HG03025 (cell line): ENCODE results near the gene SDR42E1.
"Not testable (repeated sequence)": the region's sequence is repeated elsewhere in the genome, so short reads cannot be mapped to it uniquely, and the experiment has no call there.

Experiments
- ATAC-seq: cut with Tn5 transposase; IDR thresholded peaks from one replicate; pipeline ENCODE4 v1.9.1; 2021; ENCODE audit warnings: mild to moderate bottlenecking, moderate library complexity; ENCODE audit not compliant: unreplicated experiment, low FRiP score

The SDR42E1 gene

DNA sequence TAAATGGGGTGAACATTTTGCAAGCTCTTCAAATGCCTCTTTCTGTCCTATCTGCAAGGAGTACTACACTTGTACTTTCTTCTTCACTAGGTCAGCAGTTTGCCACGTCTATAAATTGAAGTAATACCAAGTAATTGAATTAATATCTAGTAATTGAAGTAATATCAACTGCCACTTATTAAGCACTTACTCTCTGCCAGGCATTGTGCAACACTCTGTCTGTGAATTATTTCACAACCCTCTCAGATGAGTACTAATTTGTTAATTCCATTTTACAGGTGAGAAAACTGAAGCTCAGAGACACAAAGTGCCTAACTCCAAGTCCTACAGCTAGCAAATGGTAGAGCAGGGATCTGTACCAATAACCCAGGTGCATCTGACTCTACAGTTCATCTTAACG, 4.1 kb downstream of the SDR42E1 start:
- ATAC-seq, result no peak

DNA sequence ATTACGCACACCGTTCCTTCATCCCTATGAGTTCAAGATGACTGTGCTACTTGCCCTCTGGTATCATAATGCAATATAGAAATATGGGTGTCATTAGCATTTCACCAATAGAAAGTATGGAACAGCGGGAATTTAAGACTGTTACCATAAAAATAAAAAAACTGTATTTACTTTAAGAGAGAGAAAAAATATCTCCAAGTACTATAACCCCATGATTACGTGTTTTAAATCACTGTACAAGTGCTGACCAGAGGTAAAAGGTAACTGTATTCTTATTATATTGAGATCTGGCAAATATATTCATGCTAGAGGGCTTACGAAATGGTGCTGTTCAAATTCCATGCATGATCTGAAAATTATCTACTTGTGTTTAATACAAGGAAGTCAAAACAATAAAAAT, 5.2 kb downstream of the SDR42E1 start:
- ATAC-seq, result no peak

DNA sequence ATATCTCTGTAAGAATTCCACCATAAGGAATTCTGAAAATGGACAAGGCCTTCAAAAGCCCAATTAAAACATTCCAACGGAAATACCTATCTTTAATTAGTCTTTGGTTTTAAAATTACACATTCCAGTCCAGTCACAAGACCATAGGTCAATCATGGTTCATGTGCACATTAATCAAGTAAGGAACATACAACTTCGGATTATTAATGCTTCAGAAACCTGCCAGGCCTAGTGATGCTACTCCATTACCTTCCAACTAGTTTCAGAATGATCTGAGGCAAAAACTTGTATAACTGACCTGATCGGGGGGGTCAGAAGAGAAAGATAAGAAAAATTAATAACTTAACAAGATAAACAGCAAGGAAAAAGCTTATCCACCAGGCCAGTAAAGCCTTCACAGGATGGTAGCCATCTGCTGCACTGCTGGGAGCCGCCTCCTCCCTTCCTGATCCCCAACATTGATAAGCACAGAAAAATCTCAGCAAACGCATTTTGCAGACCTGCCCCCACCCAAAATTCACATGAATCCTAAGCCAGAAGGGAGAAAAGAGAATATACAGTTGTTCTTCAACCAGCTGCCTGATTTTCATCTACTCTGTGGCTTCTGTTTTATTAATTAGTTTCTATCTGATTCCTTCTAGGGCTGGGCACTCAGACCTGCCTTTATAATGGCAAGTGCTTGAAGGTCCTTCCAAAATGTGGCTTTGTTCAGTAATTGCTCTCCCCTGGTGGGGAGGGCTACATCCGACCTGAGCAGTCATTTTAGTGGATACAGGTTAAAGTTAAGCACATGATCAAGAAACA, 6.0 kb downstream of the SDR42E1 start:
- ATAC-seq, result no peak

DNA sequence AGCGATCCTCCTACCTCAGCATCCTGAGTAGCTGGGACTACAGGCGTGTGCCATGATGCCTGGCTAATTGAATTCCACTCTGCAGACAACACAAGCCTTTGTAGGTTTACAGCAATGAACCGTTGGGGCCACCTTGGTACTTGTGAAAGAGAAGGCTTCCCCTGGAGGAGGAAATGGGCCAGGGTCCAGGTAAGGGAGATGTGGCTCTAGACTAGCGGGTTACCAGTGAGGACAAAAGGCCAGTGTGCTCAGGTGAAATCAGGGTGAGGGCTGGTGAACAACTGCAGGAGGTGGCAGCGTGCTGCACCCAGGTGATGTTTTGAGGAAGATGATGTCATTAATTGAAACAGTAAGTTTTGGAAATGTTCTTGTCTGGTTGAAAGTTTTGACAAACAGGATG, 6.7 kb downstream of the SDR42E1 start:
- ATAC-seq, result no peak

DNA sequence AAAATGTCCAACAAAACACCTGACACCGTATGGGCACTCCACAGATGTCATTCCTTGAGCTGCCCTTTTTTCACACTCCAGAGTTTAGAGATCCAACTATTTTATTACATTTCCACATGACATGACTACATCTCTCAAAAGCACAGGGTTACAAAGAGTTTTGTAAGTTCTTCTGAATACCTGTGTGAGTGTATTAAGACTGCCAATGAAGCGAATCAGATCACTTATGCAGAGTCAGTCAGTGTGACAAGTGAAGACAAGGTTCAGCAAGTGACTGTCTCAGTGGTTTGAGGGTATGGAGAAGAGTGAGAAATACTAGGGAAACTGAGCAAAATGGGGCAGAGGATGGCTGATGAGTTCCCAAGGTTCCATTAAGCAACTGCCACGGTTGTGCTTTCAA, 8.4 kb downstream of the SDR42E1 start:
- no peak for ATAC-seq

DNA sequence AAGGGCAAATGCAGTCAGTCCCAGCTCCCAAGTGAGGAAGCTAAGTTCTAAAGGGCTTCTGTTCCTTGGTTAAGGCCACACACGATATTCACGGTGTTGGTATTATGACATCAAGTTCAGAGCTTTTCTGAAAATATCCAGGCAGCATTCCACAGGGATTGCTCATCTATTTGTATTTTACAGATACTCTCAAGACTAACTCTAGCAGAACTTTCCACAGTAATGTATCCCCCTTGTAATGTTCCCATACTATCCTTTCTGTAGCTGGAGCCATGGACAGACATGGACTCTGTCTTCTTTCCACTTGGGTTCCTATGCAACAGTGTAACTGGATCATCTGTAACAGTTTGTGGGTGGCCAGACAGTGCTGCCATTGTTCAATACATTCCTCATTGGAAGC, 13.5 kb downstream of the SDR42E1 start:
- ATAC-seq, result no peak

DNA sequence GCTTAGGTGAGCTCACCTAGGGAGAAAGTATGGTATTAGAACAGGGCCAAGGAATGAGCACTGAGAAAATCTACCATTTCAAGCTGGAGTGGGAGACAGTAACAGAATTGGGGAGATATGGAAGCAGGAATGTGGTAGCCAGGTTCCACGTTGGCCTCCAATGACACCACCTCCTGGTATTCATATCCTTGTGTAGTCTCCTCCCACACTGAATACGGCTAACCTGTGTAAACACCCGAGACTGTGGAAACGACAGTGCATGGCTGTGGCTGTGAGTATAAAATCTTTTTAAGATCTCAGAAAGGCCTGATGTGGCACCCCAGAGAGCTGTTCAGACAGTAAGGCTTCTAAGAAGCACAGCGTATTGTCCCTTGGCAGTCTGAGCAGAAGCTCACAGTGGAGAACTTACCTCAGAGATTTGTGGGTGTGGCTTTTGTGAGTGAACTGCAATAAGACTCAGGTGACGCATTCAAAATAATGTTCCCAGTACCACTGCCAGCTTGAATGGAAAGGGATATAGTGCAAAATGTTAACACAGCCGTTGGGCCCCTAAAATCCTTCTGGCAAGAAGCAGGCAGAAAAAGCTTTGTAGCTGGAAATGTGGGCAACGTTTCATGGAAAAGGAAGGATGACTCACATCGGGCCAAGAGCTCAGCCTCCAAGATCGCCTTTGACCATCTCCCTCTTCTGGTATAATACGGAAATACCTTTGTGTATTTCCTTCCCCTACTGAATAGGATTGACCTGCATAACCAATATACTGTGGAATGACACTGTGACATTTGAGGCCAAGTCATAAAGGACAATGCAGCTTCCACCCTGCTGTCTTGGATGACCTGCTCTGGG, 14.4 kb downstream of the SDR42E1 start:
- ATAC-seq, result no peak

DNA sequence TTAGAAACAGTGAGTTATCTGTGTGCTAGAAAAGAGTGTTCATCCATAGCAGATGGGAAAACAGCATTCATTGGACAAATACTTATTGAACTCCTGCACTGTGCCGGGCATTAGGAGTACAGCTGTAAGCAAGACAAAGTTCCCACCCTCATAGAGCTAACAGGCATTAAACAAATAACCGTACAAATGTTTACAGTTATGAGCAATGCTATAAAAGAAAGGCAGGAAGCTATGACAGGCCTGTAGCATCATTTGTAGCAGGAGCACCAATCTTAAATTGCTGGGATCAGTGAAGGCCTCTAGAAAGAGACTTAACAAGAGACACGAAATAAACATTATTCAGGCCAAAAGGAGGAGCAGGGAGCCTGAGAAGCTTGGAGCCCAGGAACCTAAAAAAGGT, 15.6 kb downstream of the SDR42E1 start:
- no peak for ATAC-seq

DNA sequence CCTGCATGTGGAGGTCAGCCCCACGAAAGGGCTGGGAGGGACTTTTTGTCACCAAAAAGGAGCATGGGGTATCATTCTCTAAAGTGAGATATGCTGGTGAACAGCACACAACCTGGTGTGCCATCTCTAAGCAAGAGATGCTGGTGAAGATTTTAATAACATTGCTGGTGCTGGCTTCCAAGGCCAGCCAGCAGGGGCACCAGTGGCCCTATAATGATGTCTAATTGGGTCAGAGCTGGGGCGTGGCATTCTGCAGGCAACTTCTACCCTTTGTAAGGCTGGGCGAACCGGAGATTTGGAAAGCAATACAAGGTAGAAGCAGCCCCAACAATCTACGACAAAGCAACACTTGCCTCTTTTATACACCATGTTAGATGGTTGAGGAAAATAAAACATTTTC, 16.8 kb downstream of the SDR42E1 start:
- no peak for ATAC-seq

DNA sequence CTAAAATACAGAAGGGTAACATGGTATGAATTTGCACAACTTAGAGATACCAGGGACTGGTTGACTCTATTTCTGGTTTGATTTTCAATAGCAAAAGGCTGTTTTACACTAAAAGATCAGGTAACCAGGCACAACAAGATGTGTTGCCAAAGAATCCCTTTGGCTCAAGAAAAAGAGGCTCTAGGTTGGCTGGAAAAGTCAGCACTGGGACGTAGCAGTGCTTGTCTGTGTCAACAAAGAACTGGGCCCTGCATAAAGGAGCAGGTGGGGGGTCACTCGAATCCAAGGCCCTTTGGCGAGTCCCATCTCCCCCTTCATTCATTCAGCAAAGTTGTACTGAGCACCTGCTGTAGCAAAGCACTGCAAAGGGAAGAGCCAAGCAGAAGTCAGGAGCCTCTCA, 18.4 kb downstream of the SDR42E1 start:
- ATAC-seq, result no peak

DNA sequence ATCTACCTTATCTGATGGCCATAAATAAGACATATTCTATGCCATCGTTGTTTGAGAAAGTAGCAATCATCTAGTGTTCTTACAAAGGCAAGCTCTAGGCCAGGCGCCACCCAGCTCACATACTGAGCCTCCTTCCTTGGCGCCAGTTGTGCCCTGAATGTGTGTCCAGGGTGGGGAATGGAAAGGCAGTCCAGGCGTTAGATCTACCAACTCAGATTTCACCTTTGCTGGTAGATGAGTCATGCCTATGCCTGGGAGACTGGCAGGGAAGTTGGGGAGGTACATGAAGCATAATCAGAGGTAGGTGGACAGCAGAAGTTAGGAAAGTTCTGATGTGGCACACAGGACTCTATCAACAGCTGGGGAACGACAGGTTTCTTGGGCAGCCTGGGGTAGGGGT, 23.6 kb downstream of the SDR42E1 start:
- no peak for ATAC-seq

DNA sequence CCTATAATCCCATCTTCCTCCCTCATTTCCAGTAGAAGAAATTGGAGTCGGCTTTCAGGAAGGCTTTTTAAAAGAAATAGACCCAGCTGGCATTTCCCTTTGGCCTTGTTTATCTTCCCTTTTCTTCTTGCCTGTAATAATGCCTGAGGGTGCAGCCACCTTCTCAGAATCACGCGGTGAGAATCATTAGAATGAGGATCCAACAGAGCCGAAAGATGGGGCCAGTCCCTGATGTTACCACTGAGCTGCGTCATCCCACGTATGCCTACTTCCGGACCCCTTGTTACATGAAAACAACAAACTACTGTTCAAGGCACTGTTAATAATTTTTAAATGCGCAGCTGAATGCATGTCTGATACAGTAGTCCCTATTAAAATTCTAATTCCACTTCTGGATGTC, 24.1 kb downstream of the SDR42E1 start:
- ATAC-seq, result no peak

DNA sequence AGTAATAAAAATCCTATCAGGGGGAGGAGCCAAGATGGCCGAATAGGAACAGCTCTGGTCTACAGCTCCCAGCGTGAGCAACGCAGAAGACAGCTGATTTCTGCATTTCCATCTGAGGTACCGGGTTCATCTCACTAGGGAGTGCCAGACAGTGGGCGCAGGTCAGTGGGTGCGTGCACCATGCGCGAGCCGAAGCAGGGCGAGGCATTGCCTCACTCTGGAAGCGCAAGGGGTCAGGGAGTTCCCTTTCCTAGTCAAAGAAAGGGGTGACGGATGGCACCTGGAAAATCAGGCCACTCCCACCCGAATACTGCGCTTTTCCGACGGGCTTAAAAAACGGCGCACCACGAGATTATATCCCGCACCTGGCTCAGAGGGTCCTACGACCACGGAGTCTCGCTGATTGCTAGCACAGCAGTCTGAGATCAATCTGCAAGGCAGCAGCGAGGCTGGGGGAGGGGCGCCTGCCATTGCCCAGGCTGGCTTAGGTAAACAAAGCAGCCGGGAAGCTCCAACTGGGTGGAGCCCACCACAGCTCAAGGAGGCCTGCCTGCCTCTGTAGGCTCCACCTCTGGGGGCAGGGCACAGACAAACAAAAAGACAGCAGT, 33.8 kb downstream of the SDR42E1 start:
- ATAC-seq, result not testable (repeated sequence)

DNA sequence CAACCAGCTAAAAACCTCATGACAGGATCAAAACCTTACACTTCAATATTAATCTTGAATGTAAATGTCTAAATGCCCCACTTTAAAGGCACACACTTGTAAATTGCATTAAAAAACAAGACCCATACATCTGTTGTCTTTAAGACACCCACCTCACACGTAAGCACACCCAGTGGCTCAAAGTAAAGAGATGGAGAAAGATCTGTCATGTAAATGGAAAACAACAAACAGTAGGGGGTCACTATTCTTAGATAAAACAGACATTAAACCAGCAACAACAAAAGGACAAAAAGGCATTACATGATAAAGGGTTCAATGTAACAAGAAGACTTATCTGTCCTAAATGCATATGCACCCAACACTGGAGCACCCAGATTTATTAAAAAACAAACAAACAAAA, 35.6 kb downstream of the SDR42E1 start:
- no peak for ATAC-seq

DNA sequence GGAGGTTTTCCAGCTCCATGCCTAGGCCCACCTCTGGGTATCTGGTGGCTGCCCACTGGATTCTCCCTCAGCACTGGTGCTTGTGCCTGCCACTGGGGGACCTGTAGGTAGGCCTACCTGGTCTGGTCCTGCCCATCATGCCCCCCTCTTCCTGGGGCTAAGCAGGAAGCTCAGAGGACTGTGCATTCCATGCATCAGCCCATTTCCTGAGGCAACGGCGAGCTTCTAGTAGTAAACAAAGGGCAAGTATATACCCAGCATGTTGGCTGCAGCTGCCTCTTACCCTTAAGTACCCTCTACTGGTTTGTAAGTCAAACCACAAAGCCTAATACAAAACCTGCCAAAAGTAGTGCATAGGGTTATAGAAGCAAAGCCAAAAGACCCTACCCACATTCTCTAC, 37.5 kb downstream of the SDR42E1 start:
- no peak for ATAC-seq

DNA sequence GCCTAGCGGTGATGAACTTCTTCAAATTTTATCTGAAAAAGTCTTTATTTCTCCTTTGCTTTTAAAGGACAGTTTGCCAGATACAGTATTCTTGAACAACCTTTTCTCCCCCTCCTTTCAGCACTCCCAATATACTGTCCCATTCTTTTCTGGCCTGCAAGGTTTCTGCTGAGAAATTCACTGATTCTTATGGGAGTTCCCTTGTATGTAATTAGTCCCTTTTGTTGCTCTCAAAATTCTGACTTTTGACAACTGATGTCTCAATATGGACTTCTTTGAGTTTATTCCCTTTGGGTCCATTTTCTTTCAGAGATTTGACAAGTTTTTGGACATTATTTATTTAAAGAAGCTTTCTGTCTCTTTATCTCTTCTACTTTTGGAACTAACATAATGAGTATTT, 39.4 kb downstream of the SDR42E1 start:
- no peak for ATAC-seq

DNA sequence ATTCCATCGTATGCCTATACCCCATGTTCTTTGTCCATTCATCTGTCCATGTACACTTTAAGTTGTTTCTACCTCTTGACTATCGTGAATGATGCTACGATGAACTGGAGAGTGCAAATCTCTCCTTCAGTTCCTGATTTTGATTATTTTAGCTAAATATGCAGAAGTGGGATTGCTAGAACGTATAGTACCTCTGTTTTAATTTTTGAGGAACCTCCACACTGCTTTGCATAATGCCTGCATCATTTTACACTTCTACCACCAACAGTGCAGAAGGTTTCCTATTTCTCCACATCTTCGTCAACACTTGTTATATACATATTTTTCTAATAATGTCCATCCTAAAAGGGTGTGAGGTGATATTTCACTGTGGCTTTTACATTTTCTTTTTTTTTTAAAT, 43.9 kb downstream of the SDR42E1 start:
- no peak for ATAC-seq

DNA sequence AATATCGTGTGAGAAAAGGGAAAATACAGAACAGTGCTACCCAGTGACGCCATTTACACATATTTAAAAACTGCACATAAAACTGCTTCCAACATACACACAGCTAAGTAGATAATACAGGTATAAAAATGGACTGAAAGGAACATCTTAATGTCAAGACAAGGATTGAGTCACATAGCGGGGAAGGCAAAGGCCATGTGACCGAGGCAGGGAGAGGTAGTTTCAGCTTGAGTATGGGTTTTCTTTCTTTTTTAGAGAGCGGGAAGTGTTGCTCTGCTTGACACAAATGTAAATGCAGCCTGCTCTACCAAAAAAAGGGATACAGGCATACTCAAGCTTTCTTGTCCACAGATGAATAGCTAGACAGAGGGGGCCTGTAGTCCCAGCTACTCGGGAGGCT, 46.5 kb downstream of the SDR42E1 start:
- ATAC-seq, result no peak

DNA sequence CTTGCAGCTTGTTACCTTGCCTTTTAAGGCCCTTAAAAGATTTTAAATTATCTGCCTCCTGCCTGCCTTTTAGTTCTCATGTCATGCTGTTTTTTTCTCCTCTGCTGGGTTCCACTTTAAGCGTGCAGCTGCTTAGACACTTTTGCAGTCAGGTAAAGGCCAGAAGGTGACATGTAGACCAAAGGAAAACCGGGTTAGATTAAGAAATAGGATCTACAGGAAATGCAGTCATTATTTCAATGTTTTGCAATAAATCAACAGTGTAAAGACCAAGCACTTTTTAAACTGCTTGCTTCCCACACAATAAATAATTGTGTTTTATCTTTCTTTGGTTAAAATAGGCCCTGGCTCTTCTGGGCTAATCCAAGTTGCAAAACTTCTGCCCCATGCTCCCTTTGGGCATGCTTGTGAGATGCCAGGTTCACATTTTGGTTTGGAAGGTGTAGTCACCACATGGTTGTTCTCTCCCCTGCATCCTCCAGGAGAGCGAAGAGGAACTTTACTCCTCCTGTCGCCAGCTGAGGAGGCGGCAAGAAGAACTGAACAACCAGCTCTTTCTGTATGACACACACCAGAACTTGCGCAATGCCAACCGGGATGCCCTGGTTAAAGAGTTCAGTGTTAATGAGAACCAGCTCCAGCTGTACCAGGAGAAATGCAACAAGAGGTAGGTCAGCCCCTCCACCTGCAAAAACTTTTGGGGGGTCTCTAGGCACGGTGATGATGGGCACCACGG, 54.9 kb downstream of the SDR42E1 start:
- no peak for ATAC-seq

DNA sequence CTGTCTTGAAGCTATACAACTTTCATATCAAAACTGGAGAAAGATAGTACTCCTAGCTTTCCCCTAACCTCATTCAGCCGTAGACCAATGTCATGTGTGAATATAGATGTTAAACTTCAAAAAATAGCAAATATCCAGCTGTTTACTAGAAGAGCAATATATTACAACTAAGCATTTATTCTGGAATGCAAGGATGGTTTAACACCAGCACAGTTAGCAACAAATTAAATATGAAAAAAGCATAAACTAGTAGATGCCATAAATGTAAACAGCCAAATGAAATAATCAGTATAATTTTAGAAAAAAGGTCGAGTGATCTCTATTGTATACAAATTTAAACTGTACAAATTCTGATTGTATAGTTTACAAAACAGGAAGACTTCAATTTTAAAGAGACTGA, 59.7 kb downstream of the SDR42E1 start:
- ATAC-seq, result no peak

DNA sequence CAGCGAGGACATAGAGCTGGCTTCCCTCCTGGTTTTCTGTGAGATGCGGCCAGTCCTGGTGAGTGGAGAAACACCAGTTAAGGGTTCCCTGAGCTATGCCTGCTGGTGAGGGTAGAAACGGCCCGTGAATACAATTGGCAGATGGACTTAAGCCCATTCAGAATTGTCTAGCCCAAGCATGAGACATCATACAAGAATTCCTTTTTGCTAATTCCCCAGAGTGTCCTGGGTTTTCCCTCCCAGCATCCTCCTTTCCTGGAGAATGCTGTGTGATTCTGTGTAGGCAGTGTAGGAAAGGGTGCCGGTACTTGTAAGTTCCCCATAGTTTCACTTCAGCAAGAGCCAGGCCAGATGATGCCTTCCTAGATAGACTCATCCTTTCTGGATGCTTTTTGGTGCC, 65.1 kb downstream of the SDR42E1 start:
- no peak for ATAC-seq
